ENCODE results near the gene IMPDH1. TPM values are rescaled to one million over a fixed set of nuclear protein-coding genes. Genes with fewer than 3 reads are reported as not detected.

The IMPDH1 gene
- polyA plus RNA-seq, 2 of the 4 experiments (the other 2 are of a cell fraction): 55.4 to 65.4 TPM

Small RNA genes within 50 kb of the gene (small RNA-seq; reads per million reads assigned to genes)
- gene AC010655.1: 0 reads per million in 6 experiments
- 0 reads per million in 6 experiments for gene RNU7-27P
- gene RNU7-54P: 0 reads per million in 6 experiments

Other genes with a start within 250 kb of the IMPDH1 start
- not detected in 2 replicates for gene LEP, start 168.7 kb downstream of the IMPDH1 start, polyA plus RNA-seq (2011; rRNA removed)
- gene LEP, start 168.7 kb downstream of the IMPDH1 start, polyA plus RNA-seq (2017; fragmentation: RNase III; extraction: RNeasy Plus Mini Kit Qiagen cat#74134 plus additional on column Dnase treatment): not detected in 3 replicates
- 51.9 and 77.3 TPM in 2 replicates for gene RBM28, start 66.1 kb downstream of the IMPDH1 start, polyA plus RNA-seq (2011; rRNA removed)
- gene RBM28, start 66.1 kb downstream of the IMPDH1 start, polyA plus RNA-seq (2017; fragmentation: RNase III; extraction: RNeasy Plus Mini Kit Qiagen cat#74134 plus additional on column Dnase treatment): 74.4 to 82.1 TPM (median 79.5 TPM) in 3 replicates
- gene PRRT4, start 48.3 kb downstream of the IMPDH1 start, polyA plus RNA-seq (2011; rRNA removed): 0.17 and 0.18 TPM in 2 replicates
- gene PRRT4, start 48.3 kb downstream of the IMPDH1 start, polyA plus RNA-seq (2017; fragmentation: RNase III; extraction: RNeasy Plus Mini Kit Qiagen cat#74134 plus additional on column Dnase treatment): 0.15 to 0.20 TPM (median 0.16 TPM) in 3 replicates
- gene HILPDA, start 45.9 kb upstream of the IMPDH1 start, polyA plus RNA-seq (2011; rRNA removed): 94.6 and 179 TPM in 2 replicates
- 22.0 to 24.2 TPM (median 24.2 TPM) in 3 replicates for gene HILPDA, start 45.9 kb upstream of the IMPDH1 start, polyA plus RNA-seq (2017; fragmentation: RNase III; extraction: RNeasy Plus Mini Kit Qiagen cat#74134 plus additional on column Dnase treatment)
- 48.8 and 49.1 TPM in 2 replicates for gene METTL2B, start 66.8 kb upstream of the IMPDH1 start, polyA plus RNA-seq (2011; rRNA removed)
- 25.9 to 32.3 TPM (median 28.0 TPM) in 3 replicates for gene METTL2B, start 66.8 kb upstream of the IMPDH1 start, polyA plus RNA-seq (2017; fragmentation: RNase III; extraction: RNeasy Plus Mini Kit Qiagen cat#74134 plus additional on column Dnase treatment)